HG03175 (cell line): ENCODE measurements around the gene TM9SF3.

Source experiments
- ATAC-seq: cut with Tn5 transposase; IDR thresholded peaks from one replicate; pipeline ENCODE4 v1.9.1; 2021; ENCODE audit warnings: mild to moderate bottlenecking, moderate library complexity; ENCODE audit not compliant: unreplicated experiment

TM9SF3 gene

GRCh38 chr10:96513305-96513697, 73.5 kb downstream of the TM9SF3 start:
- no peak for ATAC-seq

- ATAC-seq, result no peak
Measured at GRCh38 chr10:96512524-96513304, 74.1 kb downstream of the TM9SF3 start.

GRCh38 chr10:96511044-96511945, 75.5 kb downstream of the TM9SF3 start:
- no peak for ATAC-seq

- ATAC-seq, result no peak
Measured at GRCh38 chr10:96509017-96509641, 77.7 kb downstream of the TM9SF3 start.

GRCh38 chr10:96507044-96507443, 79.8 kb downstream of the TM9SF3 start:
- ATAC-seq, result no peak

- no peak for ATAC-seq
Measured at GRCh38 chr10:96505150-96506136, 81.4 kb downstream of the TM9SF3 start.

GRCh38 chr10:96502561-96503282, 84.1 kb downstream of the TM9SF3 start:
- ATAC-seq, result no peak

GRCh38 chr10:96501985-96502384, 84.8 kb downstream of the TM9SF3 start:
- no peak for ATAC-seq

GRCh38 chr10:96500519-96500918, 86.3 kb downstream of the TM9SF3 start:
- no peak for ATAC-seq

GRCh38 chr10:96500050-96500449, 86.8 kb downstream of the TM9SF3 start:
- no peak for ATAC-seq

GRCh38 chr10:96497391-96497790, 89.4 kb downstream of the TM9SF3 start:
- no peak for ATAC-seq

GRCh38 chr10:96496281-96496925, 90.4 kb downstream of the TM9SF3 start:
- no peak for ATAC-seq

GRCh38 chr10:96495544-96495943, 91.3 kb downstream of the TM9SF3 start:
- ATAC-seq, result no peak

GRCh38 chr10:96494694-96495093, 92.1 kb downstream of the TM9SF3 start:
- ATAC-seq, result no peak

GRCh38 chr10:96493871-96494525, 92.8 kb downstream of the TM9SF3 start:
- ATAC-seq, result no peak

GRCh38 chr10:96493254-96493653, 93.6 kb downstream of the TM9SF3 start:
- no peak for ATAC-seq

- no peak for ATAC-seq
Measured at GRCh38 chr10:96491303-96491702, 95.5 kb downstream of the TM9SF3 start.

GRCh38 chr10:96488161-96488935, 98.5 kb downstream of the TM9SF3 start:
- no peak for ATAC-seq
